Measurements from ENCODE around the gene PDCD1LG2. TPM values are rescaled to one million over a fixed set of nuclear protein-coding genes. Genes with fewer than 3 reads are reported as not detected.

Gene PDCD1LG2
- total RNA-seq, 2 experiments from 2014 or later = 0.44 to 1.0 TPM

DNA sequence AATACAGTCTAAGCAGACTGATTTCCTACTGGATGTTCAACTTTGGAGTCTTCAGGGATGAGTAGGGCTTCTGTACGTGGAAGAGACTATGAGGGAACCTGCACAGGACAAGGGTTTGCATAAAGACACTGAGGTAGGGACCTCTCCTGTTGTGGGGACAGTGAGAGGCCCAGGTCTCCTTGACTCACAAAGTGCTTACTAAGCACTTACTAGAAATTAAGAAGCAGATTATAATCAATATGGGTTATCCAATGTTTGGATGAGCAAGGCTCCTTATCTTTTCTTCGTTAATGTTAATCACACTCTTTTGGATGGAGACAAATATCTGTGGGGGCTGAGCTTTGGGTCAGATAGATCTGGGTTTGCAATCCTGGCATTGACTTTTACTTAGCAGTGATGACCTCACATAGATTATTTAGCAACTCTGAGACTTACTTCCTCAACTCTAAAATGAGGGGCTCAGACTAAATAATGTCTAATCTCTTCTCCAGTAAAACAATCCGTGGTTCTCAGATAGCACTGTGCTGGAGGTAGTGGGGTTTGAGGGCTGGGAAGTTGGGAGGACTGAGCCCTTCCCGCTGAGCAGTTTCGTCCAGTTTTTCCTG is 45.9 kb downstream of the PDCD1LG2 start:
- no peak overlapping the region for H3K4me3 Mint-ChIP-seq
- H3K36me3 Mint-ChIP-seq = peaks cover 10% of the 10 kb centered on the region
- no peaks in the 10 kb centered on the region for H3K9me3 Mint-ChIP-seq
- peaks cover 23% of the 10 kb centered on the region for H3K4me1 Mint-ChIP-seq
- POLR2A ChIA-PET = no interaction called here
- H3K27me3 Mint-ChIP-seq = no peaks in the 10 kb centered on the region
- no peak overlapping the region for H3K27ac Mint-ChIP-seq
- DNase-seq (no peak), ATAC-seq (ENCODE audit: low read depth) (no peak)

DNA sequence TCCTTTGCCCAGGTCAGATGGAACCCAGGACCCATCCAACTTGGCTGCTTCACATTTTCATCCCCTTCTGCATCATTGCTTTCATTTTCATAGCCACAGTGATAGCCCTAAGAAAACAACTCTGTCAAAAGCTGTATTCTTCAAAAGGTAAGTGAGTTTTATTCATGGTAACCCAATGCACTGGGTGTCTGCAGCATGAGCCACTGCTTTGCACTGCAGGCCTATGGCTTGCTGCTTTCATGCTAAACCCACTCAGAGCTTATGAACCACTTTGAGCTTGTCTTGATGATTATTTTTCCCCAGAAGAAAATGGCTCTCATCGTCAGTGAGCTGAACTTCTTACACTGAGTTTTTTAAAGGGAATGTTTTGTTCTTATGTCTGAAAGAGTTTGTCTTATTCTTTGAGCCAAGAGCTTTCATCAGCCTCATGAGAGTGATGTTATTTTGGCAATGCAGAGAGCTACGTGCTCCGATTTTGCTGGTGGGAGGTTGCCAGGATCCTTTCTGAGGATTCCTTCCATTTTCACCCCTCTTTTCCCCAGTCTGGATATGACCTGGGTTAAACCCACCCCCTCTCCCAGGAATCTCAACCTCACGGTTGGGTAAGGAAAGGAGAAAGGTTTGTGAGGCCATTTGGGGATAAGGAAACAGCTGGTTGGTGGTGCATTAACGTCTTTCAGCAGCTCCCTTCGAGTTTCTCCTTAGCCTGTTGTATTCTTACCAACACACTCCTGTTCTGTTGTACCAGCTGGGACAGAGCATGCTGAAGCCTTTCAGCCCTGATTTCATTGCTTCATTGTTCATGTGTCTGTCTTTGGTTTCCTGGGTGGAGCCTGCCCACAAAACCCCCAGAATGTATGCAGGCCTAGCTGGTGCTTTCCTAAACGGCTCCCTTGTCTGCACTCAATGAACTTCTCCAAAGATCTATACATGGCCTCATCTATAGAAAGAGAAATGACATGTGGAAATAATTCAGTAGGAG is 47.6 kb downstream of the PDCD1LG2 start:
- Mint-ChIP-seq H3K27ac (peak overlapping the region; percentile 83), H3K27me3 (no peaks in the 10 kb centered on the region), H3K36me3 (peaks cover 13% of the 10 kb centered on the region), H3K4me3 (peak overlapping the region; percentile 66), H3K4me1 (peaks cover 25% of the 10 kb centered on the region), H3K9me3 (peaks cover 5% of the 10 kb centered on the region)
- DNase-seq (peak; percentile 47), ATAC-seq (ENCODE audit: low read depth) (peak; percentile 96)
- POLR2A ChIA-PET = interaction anchor here (0.9 to 2.1 kb wide), 3 partner anchors 70 to 121 kb away, joined by 3 to 7 read pairs (median 3); partner anchors contain the start of genes CD274 and PLGRKT

DNA sequence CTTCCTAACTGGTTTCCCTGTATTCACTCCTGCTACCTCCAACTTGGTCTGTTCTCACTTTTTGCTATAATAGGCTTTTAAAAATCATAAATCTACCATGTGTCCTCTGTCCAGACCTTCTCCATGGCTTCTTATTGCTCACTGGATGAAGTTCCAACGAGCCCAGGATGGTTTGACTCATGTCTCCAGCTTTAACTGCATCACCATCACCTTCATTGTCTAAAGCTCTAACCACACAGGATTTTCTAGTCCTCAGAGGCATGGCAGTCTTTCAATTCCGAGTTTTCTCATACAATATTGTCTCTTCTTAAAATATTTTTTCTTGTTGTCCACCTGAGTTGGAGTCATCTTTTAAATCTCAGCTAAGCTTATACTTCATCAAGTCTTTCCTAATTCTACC is 49.3 kb downstream of the PDCD1LG2 start:
- Mint-ChIP-seq H3K27me3 (no peaks in the 10 kb centered on the region), H3K27ac (no peak overlapping the region), H3K4me1 (peaks cover 31% of the 10 kb centered on the region), H3K36me3 (peaks cover 12% of the 10 kb centered on the region), H3K9me3 (peaks cover 5% of the 10 kb centered on the region), H3K4me3 (no peak overlapping the region)
- POLR2A ChIA-PET = no interaction called here
- no peak for ATAC-seq (ENCODE audit: low read depth)
- no peak for DNase-seq

DNA sequence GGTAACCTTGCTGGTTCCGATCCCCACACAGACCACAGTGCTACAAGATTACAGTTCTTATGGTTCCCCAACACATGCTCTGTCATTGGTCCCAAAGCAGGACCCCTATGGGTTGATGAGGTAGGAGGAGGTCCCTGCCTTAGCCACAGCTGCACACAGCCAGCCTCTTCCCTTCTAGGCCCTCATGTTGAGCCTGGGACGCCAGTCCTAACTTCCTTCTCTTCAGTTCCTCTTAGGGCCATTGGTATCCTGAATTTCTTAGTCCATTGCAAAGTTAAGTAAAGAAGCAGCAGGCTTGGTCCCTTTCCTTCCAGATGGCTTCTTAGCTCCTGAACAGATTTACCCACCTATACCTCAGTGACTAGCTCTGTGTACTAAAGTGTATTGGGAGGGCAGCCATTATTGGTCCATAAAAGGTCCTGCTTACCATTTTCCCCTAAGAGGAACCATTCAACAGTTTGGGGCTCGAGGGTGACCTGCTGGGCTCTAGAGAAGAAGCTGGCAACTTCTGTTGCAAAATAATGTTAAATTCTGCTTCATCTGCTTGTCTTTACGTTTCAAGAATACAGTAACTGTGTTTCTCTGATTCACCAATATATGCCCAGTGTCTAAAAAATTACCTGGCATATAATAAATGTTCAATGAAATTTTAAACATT is 50.2 kb downstream of the PDCD1LG2 start:
- POLR2A ChIA-PET = interaction anchor here (0.6 kb wide), 1 partner anchor 110 kb away, joined by 3 read pairs; the partner anchor contains the start of gene CD274

DNA sequence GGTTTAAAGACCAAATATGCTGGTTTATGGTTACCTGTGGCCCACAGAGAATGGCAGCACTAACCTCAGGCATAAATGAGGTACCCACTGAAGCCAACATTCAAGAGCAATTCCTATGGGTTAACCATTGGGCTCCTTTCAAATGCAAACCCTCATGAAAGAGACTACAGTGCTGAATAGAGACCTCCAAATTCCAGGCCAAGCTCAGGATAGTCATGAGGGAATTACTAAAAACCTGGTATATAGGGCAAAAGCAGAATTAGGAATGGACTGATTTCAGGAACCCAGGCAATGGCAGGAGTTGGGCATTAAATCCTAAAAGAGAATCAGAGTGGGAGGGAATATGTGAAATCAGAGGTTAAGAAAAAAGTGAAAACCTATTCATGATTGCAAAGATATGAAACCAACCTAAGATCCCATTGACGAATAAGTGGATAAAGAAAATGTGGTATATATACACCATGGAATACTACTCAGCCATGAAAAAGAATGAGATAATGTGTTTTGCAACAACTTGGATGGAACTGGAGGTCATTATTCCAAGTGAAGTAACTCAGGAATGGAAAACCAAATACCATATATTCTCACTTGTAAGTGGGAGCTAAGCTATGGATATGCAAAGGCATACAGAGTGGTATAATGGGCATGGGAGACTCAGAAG is 51.6 kb downstream of the PDCD1LG2 start:
- no peak for DNase-seq
- H3K4me1 Mint-ChIP-seq = peaks cover 28% of the 10 kb centered on the region

More for the DNA sequence above, 50.2 kb downstream of the PDCD1LG2 start:
- no peak overlapping the region for H3K4me3 Mint-ChIP-seq
- H3K36me3 Mint-ChIP-seq = peaks cover 14% of the 10 kb centered on the region
- no peak for ATAC-seq (ENCODE audit: low read depth)
- peaks cover 6% of the 10 kb centered on the region for H3K9me3 Mint-ChIP-seq
- H3K27me3 Mint-ChIP-seq = no peaks in the 10 kb centered on the region
- no peak overlapping the region for H3K27ac Mint-ChIP-seq
- DNase-seq = no peak
- H3K4me1 Mint-ChIP-seq = peaks cover 31% of the 10 kb centered on the region

DNA sequence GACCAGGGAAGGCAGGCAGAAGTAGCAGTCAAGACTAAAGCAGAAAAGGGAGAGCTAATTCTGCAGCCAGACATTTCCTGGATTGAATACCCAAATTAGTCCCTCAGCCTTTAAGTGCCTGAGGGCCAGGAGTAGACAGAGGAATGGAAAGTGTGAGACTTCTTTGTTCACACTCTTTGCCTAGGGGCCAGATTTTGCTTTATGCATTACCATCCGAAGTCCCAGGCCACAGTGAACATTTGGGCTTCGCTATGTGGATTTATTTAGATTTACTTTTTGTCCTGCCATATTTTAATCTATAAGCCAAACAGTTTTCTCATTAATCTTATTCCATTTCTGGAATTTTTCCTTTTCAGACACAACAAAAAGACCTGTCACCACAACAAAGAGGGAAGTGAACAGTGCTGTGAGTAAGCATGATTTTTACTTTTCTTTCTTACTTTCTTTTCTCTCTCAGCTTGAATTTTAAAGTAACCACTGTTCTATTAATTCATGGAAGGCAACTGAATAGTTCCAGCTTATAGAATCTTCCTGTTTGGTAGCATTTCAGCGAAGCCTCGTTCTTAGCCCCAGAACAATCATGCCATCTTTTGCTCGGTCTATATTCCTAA is 52.6 kb downstream of the PDCD1LG2 start:
- POLR2A ChIA-PET = interaction anchor here (0.6 kb wide), 1 partner anchor 1136 kb away, joined by 7 read pairs; no protein-coding TSS in a partner anchor
- H3K27me3 Mint-ChIP-seq = no peaks in the 10 kb centered on the region
- H3K27ac Mint-ChIP-seq = peak overlapping the region; percentile 17
- H3K4me1 Mint-ChIP-seq = peaks cover 19% of the 10 kb centered on the region
- DNase-seq (no peak), ATAC-seq (ENCODE audit: low read depth) (no peak)
- peaks cover 6% of the 10 kb centered on the region for H3K9me3 Mint-ChIP-seq
- H3K36me3 Mint-ChIP-seq = peaks cover 10% of the 10 kb centered on the region
- no peak overlapping the region for H3K4me3 Mint-ChIP-seq

More for the DNA sequence above, 51.6 kb downstream of the PDCD1LG2 start:
- no peak overlapping the region for H3K4me3 Mint-ChIP-seq
- H3K27me3 Mint-ChIP-seq = no peaks in the 10 kb centered on the region
- POLR2A ChIA-PET = interaction anchor here (0.6 kb wide), 1 partner anchor 1137 kb away, joined by 7 read pairs; no protein-coding TSS in a partner anchor
- no peak overlapping the region for H3K27ac Mint-ChIP-seq
- H3K9me3 Mint-ChIP-seq = peaks cover 6% of the 10 kb centered on the region
- peaks cover 11% of the 10 kb centered on the region for H3K36me3 Mint-ChIP-seq
- ATAC-seq (ENCODE audit: low read depth) = no peak

DNA sequence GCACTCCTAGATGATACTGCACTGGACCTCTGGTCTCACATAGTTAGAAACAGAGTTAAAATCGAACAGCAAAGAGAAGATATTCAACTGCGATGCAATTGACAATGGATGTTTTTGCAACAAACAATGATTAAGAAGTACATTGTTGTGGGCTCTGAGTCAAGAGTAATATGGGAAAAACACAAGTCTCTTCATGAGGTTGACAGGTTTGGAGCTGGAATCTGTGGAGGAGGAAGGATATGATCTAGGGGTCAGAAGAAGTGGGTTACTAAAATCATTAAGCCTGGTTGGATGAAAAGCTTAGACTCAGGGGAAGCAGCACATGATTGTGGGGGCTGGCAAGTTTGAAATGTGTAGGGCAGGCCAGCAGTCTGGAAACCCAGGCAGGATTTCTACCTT is 53.1 kb downstream of the PDCD1LG2 start:
- DNase-seq (no peak), ATAC-seq (ENCODE audit: low read depth) (no peak)
- Mint-ChIP-seq H3K27ac (no peak overlapping the region), H3K9me3 (peaks cover 6% of the 10 kb centered on the region), H3K4me1 (peaks cover 14% of the 10 kb centered on the region), H3K4me3 (no peak overlapping the region), H3K27me3 (no peaks in the 10 kb centered on the region), H3K36me3 (peaks cover 7% of the 10 kb centered on the region)
- POLR2A ChIA-PET = no interaction called here

DNA sequence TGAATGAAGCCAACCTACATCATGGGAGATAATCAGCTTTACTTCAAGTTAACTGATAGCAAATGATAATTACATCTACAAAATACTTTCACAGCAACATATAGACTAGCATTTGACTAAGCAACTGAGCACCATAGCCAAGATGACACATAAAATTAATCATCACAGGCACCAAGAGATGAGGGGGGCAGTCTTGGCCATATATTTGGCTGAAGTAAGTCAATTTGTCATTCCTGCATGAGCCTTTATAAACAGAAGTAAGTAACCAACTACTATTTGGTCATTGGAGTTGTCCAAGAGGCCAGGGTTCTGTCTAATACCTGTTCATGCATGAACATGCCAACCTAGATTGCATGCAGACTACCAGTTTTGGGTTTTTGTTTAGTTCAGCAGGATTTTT is 53.6 kb downstream of the PDCD1LG2 start:
- Mint-ChIP-seq H3K27ac (no peak overlapping the region), H3K9me3 (peaks cover 6% of the 10 kb centered on the region), H3K4me3 (no peak overlapping the region), H3K27me3 (no peaks in the 10 kb centered on the region), H3K36me3 (peaks cover 5% of the 10 kb centered on the region), H3K4me1 (peaks cover 14% of the 10 kb centered on the region)
- POLR2A ChIA-PET = no interaction called here
- DNase-seq (no peak), ATAC-seq (ENCODE audit: low read depth) (no peak)

DNA sequence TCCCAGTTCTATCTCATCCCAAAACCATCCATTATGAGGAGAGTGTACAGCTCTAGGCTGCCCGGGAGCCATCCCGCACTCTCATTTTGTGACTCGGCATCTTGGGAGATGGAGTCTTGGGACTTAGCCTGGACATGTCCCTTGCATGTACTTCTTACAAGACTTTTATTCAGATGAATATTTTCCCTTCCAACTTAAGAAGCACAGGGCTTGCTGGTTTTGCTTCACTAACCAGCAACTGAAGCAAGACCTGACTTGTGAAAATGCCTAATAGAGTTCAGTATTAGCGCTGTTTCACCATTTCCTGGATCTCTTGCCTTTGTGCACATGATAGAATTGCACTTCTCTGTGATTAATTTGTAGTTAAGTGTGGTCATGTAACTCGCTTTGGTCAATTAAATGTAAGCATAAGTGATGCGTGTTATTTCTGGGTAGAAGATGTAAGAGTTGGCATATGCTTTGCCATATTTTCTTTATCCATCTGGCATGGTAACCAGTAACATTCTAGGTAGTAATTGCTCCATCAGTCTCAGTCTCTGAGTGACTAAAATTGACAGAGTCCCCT is 55.8 kb downstream of the PDCD1LG2 start:
- Mint-ChIP-seq H3K9me3 (peaks cover 6% of the 10 kb centered on the region), H3K36me3 (peaks cover 5% of the 10 kb centered on the region), H3K27ac (no peak overlapping the region), H3K4me1 (peaks cover 17% of the 10 kb centered on the region), H3K4me3 (no peak overlapping the region), H3K27me3 (no peaks in the 10 kb centered on the region)
- no peak for ATAC-seq (ENCODE audit: low read depth)
- POLR2A ChIA-PET = no interaction called here
- no peak for DNase-seq

DNA sequence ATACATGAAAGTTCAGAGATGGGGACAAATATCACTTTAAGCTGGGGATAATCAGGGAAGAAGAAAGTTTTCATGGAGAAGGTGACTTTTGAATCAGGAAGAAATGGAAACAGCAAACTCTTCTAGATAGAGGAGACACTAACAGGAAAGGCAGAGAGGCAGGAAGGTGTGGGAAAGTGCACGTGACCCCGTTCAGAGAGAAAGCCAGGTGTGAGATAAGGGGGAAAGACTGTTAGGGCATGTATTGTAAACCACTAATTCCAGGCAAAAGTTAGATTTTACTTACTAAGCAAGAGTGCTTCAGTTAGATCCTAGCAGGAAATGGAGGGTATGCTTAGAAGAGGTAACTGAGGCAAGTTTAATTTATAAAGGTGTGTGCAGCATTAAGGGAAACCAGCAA is 58.5 kb downstream of the PDCD1LG2 start:
- H3K4me3 Mint-ChIP-seq = no peak overlapping the region
- peaks cover 1% of the 10 kb centered on the region for H3K9me3 Mint-ChIP-seq

DNA sequence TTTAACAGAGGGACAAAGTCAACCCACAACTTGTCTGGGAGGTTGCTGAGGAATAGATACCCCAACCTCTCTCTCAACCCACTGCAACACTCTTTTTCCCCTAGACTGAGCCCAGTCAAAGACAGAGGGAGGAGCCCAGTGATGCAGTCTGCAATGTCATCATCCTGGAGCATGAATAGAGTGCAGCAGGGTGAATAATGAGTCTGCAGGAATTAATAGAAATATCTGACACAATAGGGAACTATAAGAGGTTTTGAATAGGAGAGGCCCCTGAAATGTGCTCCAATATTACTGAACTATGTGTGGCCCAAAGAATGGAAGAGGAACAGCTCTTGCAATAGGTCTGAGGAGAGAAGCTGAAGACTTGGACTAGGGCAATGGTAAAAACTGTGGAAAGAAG is 59.1 kb downstream of the PDCD1LG2 start:
- POLR2A ChIA-PET = no interaction called here
- H3K27ac Mint-ChIP-seq = no peak overlapping the region
- no peak for ATAC-seq (ENCODE audit: low read depth)

More for the DNA sequence above, 58.5 kb downstream of the PDCD1LG2 start:
- Mint-ChIP-seq H3K4me1 (peaks cover 10% of the 10 kb centered on the region), H3K27me3 (no peaks in the 10 kb centered on the region), H3K27ac (no peak overlapping the region), H3K36me3 (peaks cover 2% of the 10 kb centered on the region)
- DNase-seq (no peak), ATAC-seq (ENCODE audit: low read depth) (no peak)
- POLR2A ChIA-PET = no interaction called here

DNA sequence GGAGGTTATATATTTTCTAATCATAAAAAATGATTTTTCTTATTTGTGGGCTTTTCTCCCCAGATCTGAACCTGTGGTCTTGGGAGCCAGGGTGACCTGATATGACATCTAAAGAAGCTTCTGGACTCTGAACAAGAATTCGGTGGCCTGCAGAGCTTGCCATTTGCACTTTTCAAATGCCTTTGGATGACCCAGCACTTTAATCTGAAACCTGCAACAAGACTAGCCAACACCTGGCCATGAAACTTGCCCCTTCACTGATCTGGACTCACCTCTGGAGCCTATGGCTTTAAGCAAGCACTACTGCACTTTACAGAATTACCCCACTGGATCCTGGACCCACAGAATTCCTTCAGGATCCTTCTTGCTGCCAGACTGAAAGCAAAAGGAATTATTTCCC is 59.6 kb downstream of the PDCD1LG2 start:
- no peak for ATAC-seq (ENCODE audit: low read depth)
- H3K36me3 Mint-ChIP-seq = peaks cover 2% of the 10 kb centered on the region
- H3K27me3 Mint-ChIP-seq = no peaks in the 10 kb centered on the region
- peaks cover 10% of the 10 kb centered on the region for H3K4me1 Mint-ChIP-seq
- no peak for DNase-seq
- no peak overlapping the region for H3K27ac Mint-ChIP-seq
- POLR2A ChIA-PET = interaction anchor here (0.9 kb wide), 1 partner anchor 13 kb away, joined by 3 read pairs; no protein-coding TSS in a partner anchor
- H3K9me3 Mint-ChIP-seq = peaks cover 4% of the 10 kb centered on the region
- no peak overlapping the region for H3K4me3 Mint-ChIP-seq

More for the DNA sequence above, 59.1 kb downstream of the PDCD1LG2 start:
- Mint-ChIP-seq H3K4me1 (peaks cover 10% of the 10 kb centered on the region), H3K36me3 (peaks cover 2% of the 10 kb centered on the region), H3K9me3 (peaks cover 1% of the 10 kb centered on the region), H3K27me3 (no peaks in the 10 kb centered on the region), H3K4me3 (no peak overlapping the region)
- DNase-seq = no peak
